K562 (cell line): ENCODE measurements around the gene ASGR1. TPM values are rescaled to one million over a fixed set of nuclear protein-coding genes. Genes with fewer than 3 reads are reported as not detected.

Source experiments
- MGA ChIP-seq: fragments of 450-650 bp; IDR thresholded peaks from 2 replicates; pipeline ENCODE4 v1.6.1; 2016; ENCODE audit warnings: mild to moderate bottlenecking, moderate library complexity
- ZFP36 ChIP-seq: fragments of 150-350 bp; IDR thresholded peaks from 2 replicates; pipeline ENCODE4 v1.6.1; 2018; ENCODE audit warnings: low read length, low read depth; ENCODE audit not compliant: partially characterized antibody
- polyA plus RNA-seq, 8 experiments: library from polyadenylated mRNA; depleted of rRNA in 4 of 8; stranded (reverse) in 5 of 8; unstranded in 3 of 8; fragments of >200 nt; fragmentation: Nextera tagmentation in 2 of 8; fragmentation: Illumina TruSeq in 1 of 8; extraction: Ambion mirVana in 2 of 8; extraction: Trizol in 1 of 8; gene quantifications; 2 replicates each; pipeline versions ENCODE4 v1.2.1 to v1.2.3, GENCODE V29; 2011 to 2014; ENCODE audit warnings: inconsistent platforms in 1 of 8, missing spikeins in 1 of 8
- total RNA-seq, 7 experiments: library from RNA; depleted of rRNA in 6 of 7; stranded (reverse); fragments of >200 nt in 6 of 7; fragmentation: Illumina TruSeq in 2 of 7; extraction: Trizol in 2 of 7; gene quantifications; 2 replicates each; pipeline versions ENCODE4 v1.2.1 to v1.2.3, GENCODE V29; 2011 to 2021; ENCODE audit warnings: low replicate concordance in 1 of 7

The ASGR1 gene
- total and polyA plus RNA-seq, 9 of the 15 experiments (the other 6 are each of a cell fraction or from before 2014, with no cell fraction given), result 0.11 to 1.0 (median 0.64) TPM; not detected in 2

- TF ChIP-seq MGA (no peak), ZFP36 (no peak)
Observed at GRCh38 chr17:7196651-7197401, 17.7 kb upstream of the ASGR1 start (continued).
